ENCODE data around the gene CAMKK1. TPM values are rescaled to one million over a fixed set of nuclear protein-coding genes. Genes with fewer than 3 reads are reported as not detected.

Gene CAMKK1
- total RNA-seq, 1 experiment from 2014 or later: 16.3 TPM

DNA sequence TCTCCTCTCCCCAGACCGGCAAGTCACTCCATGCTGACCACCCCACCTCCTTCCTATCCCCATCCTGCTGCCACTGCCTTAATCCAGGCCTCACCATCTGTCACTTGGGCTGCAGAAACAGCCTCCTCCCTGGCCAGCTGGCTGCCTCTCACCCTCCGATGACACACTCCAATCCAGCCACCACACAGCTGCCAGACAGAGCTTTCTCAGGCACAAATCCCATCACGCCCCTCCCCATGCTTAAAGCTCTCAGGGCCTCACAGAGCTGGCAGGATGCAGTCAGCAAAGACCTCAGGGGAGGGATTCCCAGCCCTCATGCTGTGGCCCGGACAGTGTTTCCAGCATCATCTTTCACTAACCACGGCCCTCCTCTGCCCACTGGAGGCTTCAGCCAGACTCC is 13.7 kb downstream of the CAMKK1 start:
- H3K36me3 ChIP-seq (ENCODE audit: low read depth): no peaks in the 10 kb centered on the region
- no peak overlapping the region for H3K4me3 ChIP-seq
- BruUV-seq (replicated peaks): no TSS peak
- no peaks in the 10 kb centered on the region for H3K4me1 ChIP-seq (replicated peaks; ENCODE audit: insufficient read depth)
- H2AFZ ChIP-seq: no peak overlapping the region
- H3K79me2 ChIP-seq (ENCODE audit: low read depth): no peaks in the 10 kb centered on the region
- TF ChIP-seq EZH2 (IDR thresholded peaks at IDR 0.05; ENCODE audit: low read depth): no peak
- TF ChIP-seq, protein P1, sequence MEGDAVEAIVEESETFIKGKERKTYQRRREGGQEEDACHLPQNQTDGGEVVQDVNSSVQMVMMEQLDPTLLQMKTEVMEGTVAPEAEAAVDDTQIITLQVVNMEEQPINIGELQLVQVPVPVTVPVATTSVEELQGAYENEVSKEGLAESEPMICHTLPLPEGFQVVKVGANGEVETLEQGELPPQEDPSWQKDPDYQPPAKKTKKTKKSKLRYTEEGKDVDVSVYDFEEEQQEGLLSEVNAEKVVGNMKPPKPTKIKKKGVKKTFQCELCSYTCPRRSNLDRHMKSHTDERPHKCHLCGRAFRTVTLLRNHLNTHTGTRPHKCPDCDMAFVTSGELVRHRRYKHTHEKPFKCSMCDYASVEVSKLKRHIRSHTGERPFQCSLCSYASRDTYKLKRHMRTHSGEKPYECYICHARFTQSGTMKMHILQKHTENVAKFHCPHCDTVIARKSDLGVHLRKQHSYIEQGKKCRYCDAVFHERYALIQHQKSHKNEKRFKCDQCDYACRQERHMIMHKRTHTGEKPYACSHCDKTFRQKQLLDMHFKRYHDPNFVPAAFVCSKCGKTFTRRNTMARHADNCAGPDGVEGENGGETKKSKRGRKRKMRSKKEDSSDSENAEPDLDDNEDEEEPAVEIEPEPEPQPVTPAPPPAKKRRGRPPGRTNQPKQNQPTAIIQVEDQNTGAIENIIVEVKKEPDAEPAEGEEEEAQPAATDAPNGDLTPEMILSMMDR (conservative IDR thresholded peaks at IDR 0.05): no peak
- intact Hi-C loops (cut with micrococcal nuclease; ENCODE audit: unreplicated experiment): no loop called here
- H3K9me3 ChIP-seq (ENCODE audit: insufficient read depth, low read depth): no peaks in the 10 kb centered on the region
- ChIA-PET CTCF (no interaction called here), POLR2A (ENCODE audit: unreplicated experiment) (no interaction called here)
- no peak overlapping the region for H3K4me2 ChIP-seq
- H3K27me3 ChIP-seq (ENCODE audit: insufficient read depth, low read depth): no peaks in the 10 kb centered on the region
- H3K9me2 ChIP-seq (ENCODE audit: insufficient read depth): no peaks in the 10 kb centered on the region
- H3K27ac ChIP-seq: no peak overlapping the region
- no peaks in the 10 kb centered on the region for H4K20me1 ChIP-seq (ENCODE audit: insufficient read depth)
- H3F3A ChIP-seq (ENCODE audit: insufficient read depth, low read depth): no peaks in the 10 kb centered on the region
- no peak for DNase-seq

DNA sequence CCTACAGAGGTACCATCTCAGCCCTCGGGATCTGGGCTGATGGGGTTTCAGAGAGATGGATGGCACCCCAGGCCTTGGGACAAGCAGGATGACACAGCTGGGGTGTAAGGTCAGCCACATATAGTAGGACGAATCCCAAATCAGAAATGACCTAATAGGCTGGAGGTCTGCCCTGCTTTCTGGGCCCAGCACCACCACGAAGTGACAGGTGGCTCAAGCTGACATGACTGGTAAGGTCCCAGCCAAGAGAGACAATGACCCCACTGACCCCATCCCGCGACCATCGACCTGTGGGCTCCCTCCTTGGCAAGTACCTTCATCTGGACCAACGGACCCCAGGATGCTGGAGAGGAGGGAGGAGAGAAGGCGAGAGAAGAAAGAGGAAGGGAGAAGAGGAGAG is 15.6 kb downstream of the CAMKK1 start:
- intact Hi-C loops (cut with micrococcal nuclease; ENCODE audit: unreplicated experiment): no loop called here
- H3K36me3 ChIP-seq (ENCODE audit: low read depth): no peaks in the 10 kb centered on the region
- H3K9me2 ChIP-seq (ENCODE audit: insufficient read depth): no peaks in the 10 kb centered on the region
- no peaks in the 10 kb centered on the region for H3F3A ChIP-seq (ENCODE audit: insufficient read depth, low read depth)
- CTCF ChIA-PET: no interaction called here
- H3K4me2 ChIP-seq: no peak overlapping the region
- no peak for DNase-seq
- H4K20me1 ChIP-seq (ENCODE audit: insufficient read depth): no peaks in the 10 kb centered on the region
- H3K79me2 ChIP-seq (ENCODE audit: low read depth): no peaks in the 10 kb centered on the region
- no peak overlapping the region for H2AFZ ChIP-seq
- BruUV-seq (replicated peaks): no TSS peak
- no peaks in the 10 kb centered on the region for H3K9me3 ChIP-seq (ENCODE audit: insufficient read depth, low read depth)
- TF ChIP-seq EZH2 (IDR thresholded peaks at IDR 0.05; ENCODE audit: low read depth): no peak
- no peaks in the 10 kb centered on the region for H3K27me3 ChIP-seq (ENCODE audit: insufficient read depth, low read depth)
- POLR2A ChIA-PET (ENCODE audit: unreplicated experiment): interaction anchor here (0.7 kb wide), 1 partner anchor 37 kb away, joined by 10 read pairs; no protein-coding TSS in a partner anchor
- no peaks in the 10 kb centered on the region for H3K4me1 ChIP-seq (replicated peaks; ENCODE audit: insufficient read depth)
- H3K27ac ChIP-seq: no peak overlapping the region
- no peak overlapping the region for H3K4me3 ChIP-seq

DNA sequence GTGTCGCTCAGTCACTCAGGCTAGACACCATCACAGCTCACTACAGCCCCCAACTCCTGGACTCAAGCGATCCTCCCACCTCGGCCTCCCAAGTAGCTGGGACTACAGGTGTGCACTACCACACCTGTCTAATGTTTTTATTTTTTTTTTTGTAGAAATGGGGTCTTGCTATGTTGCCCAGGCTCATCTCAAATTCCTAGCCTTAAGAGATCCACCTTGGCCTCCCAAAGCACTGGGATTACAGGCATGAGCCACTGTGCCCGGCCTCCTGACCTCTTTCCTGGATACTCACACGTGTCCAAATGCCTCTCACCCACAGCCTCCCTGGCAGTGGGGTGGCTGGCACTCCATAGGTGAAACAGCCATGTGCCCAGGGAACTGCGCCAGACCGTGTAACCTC is 17.5 kb downstream of the CAMKK1 start:
- no peaks in the 10 kb centered on the region for H3K36me3 ChIP-seq (ENCODE audit: low read depth)
- no peak overlapping the region for H3K4me2 ChIP-seq
- no peaks in the 10 kb centered on the region for H3K27me3 ChIP-seq (ENCODE audit: insufficient read depth, low read depth)
- H2AFZ ChIP-seq: no peak overlapping the region
- H4K20me1 ChIP-seq (ENCODE audit: insufficient read depth): no peaks in the 10 kb centered on the region
- H3F3A ChIP-seq (ENCODE audit: insufficient read depth, low read depth): no peaks in the 10 kb centered on the region
- no peak overlapping the region for H3K27ac ChIP-seq
- no peaks in the 10 kb centered on the region for H3K4me1 ChIP-seq (replicated peaks; ENCODE audit: insufficient read depth)
- H3K4me3 ChIP-seq: no peak overlapping the region
- BruUV-seq (replicated peaks): no TSS peak
- no peaks in the 10 kb centered on the region for H3K9me2 ChIP-seq (ENCODE audit: insufficient read depth)
- H3K9me3 ChIP-seq (ENCODE audit: insufficient read depth, low read depth): no peaks in the 10 kb centered on the region
- no peaks in the 10 kb centered on the region for H3K79me2 ChIP-seq (ENCODE audit: low read depth)
- CTCF ChIA-PET: no interaction called here
- no peak for TF ChIP-seq EZH2 (IDR thresholded peaks at IDR 0.05; ENCODE audit: low read depth)
- TF ChIP-seq, protein P1 (conservative IDR thresholded peaks at IDR 0.05): no peak
- no peak for DNase-seq
- POLR2A ChIA-PET (ENCODE audit: unreplicated experiment): no interaction called here
- intact Hi-C loops (cut with micrococcal nuclease; ENCODE audit: unreplicated experiment): no loop called here

DNA sequence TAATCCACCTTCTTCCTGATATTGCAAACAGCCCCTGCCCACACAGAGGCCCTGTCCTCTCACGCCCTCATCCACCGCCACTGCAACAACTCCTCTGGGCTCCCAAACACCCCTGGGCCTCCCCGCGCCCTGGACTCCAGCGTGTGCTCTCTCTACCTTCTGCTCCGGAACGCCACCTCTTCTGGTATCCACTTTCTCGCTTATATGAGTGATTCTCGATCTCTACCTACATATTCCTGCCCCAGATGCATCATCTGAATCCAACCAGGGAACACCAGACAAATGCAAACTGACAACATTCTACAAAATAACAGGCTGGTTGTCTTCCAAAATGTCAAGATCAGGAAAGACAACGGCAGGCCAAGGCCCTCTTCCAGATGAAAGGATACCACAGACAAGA is 19.0 kb downstream of the CAMKK1 start:
- Histone ChIP-seq H3K36me3 (ENCODE audit: low read depth) (no peaks in the 10 kb centered on the region), H4K20me1 (ENCODE audit: insufficient read depth) (no peaks in the 10 kb centered on the region), H3K9me2 (ENCODE audit: insufficient read depth) (no peaks in the 10 kb centered on the region), H3K79me2 (ENCODE audit: low read depth) (no peaks in the 10 kb centered on the region), H3F3A (ENCODE audit: insufficient read depth, low read depth) (no peaks in the 10 kb centered on the region), H3K4me1 (replicated peaks; ENCODE audit: insufficient read depth) (no peaks in the 10 kb centered on the region), H3K9me3 (ENCODE audit: insufficient read depth, low read depth) (no peaks in the 10 kb centered on the region), H2AFZ (no peak overlapping the region), H3K27me3 (ENCODE audit: insufficient read depth, low read depth) (no peaks in the 10 kb centered on the region), H3K4me3 (no peak overlapping the region), H3K27ac (no peak overlapping the region), H3K4me2 (no peak overlapping the region)
- POLR2A ChIA-PET (ENCODE audit: unreplicated experiment): no interaction called here
- BruUV-seq (replicated peaks): no TSS peak
- intact Hi-C loops (cut with micrococcal nuclease; ENCODE audit: unreplicated experiment): no loop called here
- TF ChIP-seq, protein P1 (conservative IDR thresholded peaks at IDR 0.05): no peak
- TF ChIP-seq EZH2 (IDR thresholded peaks at IDR 0.05; ENCODE audit: low read depth): no peak
- no peak for DNase-seq
- CTCF ChIA-PET: no interaction called here
